Activated CD4-positive, CD25-positive, alpha-beta regulatory T cell treated with anti-CD3 and anti-CD28 coated beads, Interleukin-2, amount 50 U/mL, for 16 hours (primary cell): ENCODE data around the gene RAB18.
"Not testable (repeated sequence)": the region's sequence is repeated elsewhere in the genome, so short reads cannot be mapped to it uniquely, and the experiment has no call there.

Experiments
- DNase-seq: peaks from one replicate; pipeline ENCODE4 v3.0.0-alpha.2; 2020; ENCODE audit warnings: low read depth, low spot score

Gene RAB18

DNA sequence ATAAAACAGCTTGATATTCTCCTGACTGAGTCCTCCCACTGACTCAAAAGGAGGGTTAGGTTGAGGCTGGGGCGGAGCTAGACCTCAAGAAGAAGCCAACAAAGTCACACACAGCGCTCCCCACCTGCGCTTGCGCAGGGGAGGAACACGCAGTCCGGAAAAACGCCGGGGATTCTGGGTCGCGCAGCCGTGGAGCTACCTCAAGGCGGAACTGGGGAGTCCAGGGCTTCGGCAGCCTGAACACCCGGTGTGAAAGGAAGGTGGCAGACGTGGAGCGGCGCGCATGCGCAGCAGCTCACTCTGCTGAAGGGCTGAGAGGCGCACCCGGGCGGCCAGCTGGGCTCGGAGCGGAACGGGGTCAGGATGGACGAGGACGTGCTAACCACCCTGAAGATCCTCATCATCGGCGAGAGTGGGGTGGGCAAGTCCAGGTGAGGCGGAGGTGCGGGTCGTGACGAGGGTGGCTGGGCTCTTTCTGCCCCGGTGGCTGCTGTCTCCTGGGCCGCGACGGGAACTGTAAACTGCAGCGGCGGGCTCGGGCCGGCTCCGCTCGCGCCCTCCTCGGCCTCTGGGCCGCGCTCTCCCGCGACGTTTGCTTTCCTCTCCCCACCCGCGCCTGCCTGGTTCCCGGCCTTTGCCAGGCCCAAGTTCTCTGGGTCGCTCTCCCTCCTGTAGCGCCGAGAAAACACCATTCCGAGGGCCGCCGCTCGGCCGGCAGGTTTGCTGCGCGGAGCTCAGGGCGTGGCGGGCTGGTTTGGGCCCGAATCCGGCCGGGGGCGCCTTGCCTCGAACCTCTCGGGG is at the start of gene RAB18:
RAB18 (plus strand) TSS at position 298 of the 801 bp plus-strand sequence; CDS start at position 364, 66 bp downstream.
- DNase-seq = peak; percentile 98

DNA sequence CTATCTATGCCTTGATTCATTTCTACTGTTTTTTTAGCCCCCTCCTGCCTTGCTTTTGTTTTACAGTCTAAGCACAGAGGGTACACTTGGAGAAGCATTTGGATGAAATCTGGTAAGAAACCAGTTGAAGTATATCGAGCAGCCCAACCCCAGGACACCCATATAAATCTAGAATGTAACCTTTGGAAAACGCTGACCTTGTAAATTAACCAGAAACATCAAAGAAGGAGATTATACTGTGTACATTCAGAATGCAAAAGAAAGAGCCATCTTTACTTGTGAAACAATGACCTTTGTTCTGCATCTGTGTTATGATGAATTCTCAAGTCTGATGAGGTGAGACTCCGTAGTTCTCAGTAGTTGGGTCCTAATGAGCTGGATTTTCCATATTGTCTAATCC is 49.3 kb upstream of the RAB18 start:
- no peak for DNase-seq

DNA sequence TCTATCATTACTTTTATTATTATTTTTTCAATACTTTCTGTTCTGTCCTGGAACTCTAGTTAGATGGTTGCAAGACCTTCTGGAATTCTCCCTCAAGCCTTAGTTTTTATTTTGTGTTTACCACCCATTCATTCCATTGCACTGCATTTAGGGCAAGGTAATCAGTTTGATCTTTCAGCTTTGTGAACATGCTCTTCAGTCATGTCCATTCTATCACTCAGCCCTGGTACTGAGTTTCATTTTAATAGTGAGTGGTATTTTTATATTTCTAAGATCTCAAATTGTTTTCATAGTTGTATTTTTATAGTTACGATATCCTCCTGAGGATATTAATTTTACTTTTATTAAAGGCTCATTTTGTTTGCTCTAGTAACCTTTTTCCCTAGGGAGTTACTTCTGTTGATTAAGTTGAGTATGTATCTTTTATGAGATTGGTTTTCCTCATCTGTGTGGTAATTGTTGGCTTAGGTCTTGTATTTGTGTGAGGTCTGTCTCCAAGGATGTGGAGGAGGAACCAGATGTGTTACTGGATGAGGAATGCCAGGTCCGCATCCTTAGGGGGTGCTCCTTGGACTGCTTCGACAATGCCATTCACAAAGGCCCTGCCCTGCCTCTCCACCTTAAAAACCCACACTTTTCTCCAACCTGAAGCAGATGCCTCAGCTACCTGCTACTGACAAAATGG is 46.7 kb upstream of the RAB18 start:
- DNase-seq = no peak

DNA sequence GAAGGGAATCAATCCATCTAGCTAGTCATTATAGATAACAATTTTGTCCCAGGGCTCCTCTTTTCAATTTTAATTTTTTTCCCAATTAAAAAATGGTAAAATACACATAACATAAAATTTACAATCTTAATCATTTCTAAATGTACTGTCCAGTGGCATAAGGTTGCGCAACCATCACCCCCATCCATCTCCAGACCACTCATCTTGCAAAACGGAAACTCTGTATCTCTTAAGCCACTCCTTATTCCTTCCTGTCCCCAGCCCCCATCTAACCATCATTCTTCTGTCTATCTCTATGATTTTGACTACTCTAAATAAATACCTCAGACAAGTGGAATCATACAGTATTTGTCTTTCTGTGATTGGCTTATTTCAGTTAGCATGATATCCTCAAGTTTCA is 46.1 kb upstream of the RAB18 start:
- DNase-seq = no peak

DNA sequence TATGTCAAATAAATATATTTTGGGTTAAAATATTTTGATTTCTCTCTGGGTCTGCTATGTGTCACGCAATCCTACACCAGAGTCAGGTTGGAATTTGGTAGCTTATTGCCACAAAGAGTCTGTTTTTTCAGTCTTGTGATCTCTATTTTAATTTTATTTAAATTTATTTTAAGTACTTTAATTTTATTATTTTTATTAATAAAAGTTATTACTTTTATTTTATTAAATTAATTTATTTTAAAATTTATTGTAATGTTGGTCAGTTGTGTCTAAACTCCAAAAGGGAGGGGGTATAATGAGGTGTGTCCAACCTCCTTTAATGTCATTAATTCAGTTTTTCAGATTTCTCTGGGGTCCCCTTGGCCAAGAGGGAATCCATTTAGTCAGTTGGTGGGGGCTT is 42.8 kb upstream of the RAB18 start:
- DNase-seq = no peak

DNA sequence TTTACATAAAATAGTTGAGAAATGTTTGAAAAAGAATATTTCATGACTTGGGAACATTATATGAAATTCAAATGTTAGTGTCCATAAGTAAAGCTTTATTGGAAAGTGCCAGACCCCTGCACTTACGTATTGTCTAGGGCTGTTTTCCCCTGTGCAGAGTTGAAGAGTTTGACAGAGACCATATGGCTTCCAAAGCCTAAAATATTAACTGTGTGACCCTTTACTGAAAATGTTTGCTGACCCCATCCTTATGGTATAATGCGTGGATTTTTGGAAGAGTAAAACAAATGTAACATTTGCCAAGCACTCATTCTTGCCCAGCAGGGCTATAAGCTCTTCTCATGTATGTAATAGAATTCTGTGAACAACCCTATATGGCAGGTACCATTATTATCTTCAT is 40.1 kb upstream of the RAB18 start:
- no peak for DNase-seq

DNA sequence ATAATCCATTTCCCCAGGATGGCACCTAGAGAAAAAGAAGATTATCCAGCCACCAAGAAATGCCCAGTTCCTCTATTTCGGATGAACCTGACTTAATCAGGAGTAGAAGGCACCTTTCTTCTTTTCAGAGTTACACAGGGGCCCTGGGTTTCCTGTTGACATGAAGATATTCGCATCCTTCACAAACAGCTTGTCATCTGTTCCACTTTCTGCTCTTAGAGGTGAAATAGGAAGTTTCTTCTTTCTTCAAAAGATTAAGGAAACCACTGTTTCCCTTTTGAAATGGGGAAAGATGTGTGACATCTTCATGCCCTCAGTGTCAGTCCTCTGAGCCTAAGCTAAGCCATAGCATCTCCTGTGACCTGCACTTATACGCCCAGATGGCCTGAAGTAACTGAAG is 39.1 kb upstream of the RAB18 start:
- DNase-seq = no peak

DNA sequence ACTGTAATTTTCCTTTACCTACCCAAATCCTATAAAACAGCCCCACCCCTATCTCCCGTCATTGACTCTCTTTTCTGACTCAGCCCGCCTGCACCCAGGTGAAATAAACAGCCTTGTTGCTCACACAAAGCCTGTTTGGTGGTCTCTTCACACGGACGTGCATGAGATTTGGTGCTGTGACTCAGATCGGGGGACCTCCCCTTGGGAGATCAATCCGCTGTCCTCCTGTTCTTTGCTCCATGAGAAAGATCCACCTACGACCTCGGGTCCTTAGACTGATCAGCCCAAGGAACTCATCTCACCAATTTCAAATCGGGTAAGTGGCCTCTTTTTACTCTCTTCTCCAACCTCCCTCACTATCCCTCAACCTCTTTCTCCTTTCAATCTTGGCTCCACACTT is 38.5 kb upstream of the RAB18 start:
- not testable (repeated sequence) for DNase-seq

DNA sequence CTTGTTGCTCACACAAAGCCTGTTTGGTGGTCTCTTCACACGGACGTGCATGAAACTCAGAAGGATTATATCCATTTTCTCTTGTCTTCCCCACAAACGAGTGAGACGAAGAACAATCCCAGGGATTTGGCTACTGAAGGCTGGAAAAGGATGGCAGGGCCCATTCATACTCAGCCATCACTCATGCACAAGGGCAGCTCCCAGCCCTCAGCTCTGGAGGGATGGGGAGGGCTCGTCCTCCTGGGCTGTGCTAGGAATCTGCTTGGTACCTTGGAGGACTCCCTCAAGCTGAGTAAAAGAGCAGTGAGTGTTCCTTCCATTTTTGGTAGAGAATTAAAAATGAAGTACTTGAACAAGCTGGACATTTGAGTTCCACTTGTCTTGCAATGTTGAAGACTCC is 33.2 kb upstream of the RAB18 start:
- DNase-seq = no peak

DNA sequence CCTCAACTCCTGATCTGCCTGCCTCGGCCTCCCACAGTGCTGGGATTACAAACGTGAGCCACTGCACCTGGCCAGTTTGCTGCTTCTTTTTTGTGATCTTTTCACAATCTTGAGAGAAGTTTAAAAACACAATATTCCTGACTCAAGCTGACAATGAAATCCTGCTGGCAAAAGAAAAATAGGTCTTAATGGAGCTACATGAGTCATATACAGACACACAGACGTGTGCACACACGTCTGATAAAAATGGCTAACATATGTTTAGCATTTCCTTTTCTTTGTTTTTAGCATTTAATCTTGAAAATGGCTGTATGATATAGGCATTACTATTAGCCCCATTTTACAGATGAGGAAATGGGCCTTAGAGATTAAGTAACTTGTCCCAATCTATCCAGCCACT is 29.4 kb upstream of the RAB18 start:
- no peak for DNase-seq

DNA sequence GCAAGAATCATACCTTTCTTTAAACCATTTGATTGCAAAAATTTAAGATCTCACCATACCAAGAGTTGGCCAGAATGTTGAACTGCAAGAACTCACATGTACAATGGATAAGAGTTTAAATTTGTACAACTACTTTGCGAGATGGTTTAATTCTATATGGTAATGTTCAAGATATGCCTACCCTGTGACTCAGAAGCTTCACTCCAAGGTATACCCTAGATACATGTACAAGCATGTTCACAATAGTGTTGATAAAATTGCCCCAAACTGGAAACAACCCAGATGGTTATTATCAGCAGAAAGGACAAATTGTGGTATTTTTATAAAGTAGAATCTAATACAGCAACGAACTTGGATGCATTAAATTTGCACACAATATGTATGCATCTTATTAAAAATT is 25.1 kb upstream of the RAB18 start:
- DNase-seq = no peak

DNA sequence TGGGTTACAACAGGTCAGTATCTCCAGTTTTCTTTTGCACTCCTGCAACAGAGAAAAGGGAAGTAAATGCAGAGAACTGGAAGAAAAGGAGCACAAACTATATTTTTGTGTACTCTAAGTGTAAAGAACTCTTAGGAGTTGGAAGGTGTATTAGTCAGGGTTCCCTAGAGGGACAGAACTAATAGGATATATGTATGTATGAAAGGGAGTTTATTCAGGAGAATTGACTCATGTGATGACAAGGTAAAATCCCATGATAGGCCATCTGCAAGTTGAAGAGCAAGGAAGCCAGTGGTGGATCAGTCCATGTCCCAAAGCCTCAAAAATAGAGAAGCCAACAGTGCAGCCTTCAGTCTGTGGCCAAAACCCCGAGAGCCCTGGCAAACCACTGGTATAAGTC is 22.6 kb upstream of the RAB18 start:
- DNase-seq = no peak

DNA sequence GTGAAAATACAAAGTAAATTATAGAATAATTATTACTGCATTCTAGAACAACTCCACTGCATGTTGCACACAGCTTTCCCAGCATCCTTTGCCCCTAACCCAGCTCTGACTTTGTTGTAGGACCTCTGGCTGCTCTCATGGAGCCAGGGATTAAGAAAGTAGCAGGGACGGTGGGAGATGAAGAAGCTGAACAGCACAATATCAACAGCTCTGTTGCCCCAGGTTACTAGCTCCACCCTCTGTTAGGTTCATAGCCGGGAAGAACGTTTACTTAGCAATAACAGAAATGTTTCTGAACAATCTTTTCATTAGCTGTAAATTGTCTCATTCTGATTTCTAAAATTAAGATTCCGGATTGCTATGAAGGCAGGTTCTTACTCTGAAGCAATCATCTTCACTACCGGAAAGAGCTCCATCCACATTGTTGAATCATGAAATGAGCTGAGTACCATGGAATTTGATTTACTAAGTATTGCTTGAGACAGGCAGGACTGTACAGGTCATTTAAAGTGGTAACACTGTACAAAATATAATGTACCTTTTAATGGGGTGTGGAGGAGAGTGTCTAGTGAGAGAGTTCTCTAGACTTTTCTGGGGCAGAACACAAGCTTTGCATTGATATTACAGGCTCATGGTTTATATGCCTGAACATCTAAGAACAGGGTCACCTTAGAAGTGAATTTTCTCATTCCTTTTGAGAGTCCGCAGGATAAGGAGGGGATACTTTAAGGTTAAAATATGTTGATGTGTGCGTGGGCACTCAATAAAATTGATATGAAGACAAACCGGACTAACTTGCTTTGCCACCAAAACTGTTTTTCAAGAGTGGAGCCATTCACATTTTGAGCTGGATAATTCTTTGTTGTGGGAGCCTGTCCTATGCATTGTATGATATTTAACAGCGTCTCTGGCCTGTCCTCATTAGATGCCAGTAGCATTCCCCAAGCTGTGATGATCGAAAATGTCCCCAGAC is 20.8 kb upstream of the RAB18 start:
- DNase-seq = no peak

DNA sequence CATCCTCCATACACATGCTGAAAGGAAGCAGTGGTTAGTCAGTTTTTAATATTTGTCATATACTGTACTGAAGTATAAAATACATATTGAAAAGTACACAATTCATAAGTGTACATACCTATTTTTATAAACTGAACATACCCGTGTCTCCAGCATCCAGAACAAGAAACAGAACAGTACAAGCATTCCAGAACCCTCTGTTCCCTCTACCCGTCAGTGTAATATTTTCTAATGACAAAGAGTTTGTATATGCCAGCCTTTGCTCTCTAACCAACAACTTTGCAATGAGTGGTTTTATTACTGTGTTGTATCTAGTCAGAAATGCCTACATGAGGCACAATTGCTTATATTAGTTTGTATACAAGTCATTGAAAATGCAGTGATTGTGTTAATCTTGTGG is 18.7 kb upstream of the RAB18 start:
- DNase-seq = no peak

DNA sequence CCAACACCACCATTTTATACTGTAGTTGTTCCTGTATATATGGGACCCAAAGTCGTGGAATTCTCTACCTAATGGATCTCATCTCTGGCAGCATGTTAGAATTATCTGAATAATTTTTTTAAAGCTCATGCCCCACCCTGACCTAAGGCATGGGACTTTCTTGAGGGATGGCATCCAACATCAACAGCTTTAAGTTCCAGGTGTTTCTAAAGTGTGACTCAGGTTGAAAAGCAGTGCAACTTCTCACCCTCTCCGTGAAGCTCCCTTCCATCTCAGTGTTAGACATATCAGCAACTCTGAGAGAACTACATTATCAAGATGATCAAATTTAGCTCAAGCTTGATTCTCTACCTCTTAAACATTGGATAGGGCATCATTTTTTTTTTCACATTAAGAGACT is 18.1 kb upstream of the RAB18 start:
- DNase-seq = no peak

DNA sequence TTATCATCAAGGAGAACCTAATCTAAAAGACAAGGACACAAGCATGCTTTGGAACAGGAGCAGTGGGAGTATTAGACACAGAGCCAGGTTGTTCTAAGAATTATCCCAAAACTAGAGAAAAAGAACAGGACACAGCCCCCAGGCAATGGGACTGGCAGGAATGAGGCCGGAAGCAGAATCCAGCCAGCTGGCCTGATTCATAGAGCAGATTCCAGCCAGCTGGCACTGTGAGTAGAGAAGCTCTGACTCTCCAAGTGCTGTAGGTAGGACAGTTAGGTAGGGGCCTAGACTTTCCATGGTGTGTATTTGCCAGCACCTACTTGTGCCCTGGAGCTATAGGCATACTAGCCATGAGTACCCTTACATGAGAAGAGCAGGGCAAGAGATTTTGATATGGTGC is 13.3 kb upstream of the RAB18 start:
- DNase-seq = no peak

DNA sequence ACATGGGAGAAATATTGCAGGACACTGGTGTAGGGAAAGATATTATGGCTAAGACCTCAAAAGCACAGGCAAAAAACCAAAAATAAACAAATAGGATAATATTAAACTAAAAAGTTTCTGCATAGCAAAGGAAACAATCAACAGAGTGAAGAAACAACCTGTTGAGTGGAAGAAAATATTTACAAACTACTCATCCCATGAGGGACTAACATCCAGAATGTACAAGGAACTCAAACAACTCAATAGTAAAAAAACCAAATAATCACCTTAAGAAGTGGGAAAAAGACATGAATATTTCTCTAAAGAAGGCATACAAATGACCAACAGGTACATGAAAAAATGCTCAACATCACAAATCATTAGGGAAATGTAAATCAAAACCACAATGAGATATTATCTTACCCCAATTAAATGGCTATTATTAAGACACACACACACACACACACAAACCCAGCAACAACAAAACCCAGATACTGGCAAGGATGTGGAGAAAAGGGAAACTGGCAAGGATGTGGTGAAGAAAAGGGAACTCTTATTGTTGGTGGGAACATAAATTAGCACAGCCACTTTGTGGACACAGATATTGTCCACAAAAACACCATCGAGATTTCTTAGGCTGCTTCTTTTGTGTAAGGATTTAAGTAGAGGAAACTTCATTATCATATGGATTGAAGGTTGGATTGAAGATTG is 9.8 kb upstream of the RAB18 start:
- DNase-seq = no peak

DNA sequence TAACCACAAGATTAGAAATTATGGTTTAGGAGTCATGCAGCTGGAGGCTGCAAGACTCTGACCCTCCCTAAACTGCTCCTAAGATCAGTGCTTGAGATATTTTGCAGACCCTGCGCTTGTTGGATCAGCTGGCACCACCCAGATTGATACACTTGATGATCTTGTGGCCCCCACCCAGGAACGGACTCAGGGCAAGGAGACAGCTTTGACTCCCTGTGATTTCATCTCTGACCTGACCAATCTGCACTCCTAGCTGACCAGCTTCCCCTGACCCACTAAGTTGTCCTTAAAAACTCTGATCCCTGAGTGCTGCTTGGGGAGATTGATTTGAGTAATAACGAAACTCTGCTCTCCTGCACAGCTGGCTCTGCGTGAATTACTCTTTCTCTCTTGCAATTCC is 8.0 kb upstream of the RAB18 start:
- DNase-seq = no peak

DNA sequence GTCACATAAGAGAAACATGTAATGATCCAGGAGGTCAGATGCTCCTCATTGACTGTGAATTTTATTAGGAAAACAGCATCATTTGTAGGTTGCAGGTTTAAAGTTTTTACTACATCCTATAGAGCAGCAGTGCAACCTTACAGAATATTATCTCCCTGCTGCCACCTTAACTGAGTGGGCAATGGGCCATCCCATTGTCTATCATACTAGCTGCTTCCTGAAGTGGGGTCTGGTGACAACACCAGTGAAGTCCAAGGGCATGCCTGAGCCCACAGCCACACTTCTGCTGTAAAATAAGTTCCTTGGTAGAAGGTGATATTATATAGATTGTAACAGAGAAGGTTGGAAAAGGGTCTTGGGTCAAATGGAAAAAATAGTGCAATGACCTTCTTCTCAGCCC is 4.0 kb upstream of the RAB18 start:
- no peak for DNase-seq

DNA sequence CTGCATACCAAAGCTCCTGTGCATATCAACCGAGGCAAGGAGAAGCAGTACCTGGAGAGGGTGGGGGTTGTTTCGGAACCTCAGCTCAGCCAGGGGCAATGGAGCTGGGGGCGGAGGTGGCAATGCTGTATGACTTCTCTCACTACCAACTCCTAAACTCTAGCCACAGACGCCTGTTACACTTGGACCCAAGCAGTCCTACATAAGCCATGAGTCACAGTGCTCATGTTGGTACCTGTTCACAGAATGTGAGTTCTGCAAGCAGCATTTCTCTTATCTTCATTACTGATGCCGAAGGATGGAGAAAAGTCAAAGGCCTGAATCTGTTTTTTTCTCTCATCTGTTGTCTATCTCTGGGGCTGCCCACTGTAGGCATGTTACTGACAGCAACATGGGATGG is 3.2 kb upstream of the RAB18 start:
- no peak for DNase-seq

DNA sequence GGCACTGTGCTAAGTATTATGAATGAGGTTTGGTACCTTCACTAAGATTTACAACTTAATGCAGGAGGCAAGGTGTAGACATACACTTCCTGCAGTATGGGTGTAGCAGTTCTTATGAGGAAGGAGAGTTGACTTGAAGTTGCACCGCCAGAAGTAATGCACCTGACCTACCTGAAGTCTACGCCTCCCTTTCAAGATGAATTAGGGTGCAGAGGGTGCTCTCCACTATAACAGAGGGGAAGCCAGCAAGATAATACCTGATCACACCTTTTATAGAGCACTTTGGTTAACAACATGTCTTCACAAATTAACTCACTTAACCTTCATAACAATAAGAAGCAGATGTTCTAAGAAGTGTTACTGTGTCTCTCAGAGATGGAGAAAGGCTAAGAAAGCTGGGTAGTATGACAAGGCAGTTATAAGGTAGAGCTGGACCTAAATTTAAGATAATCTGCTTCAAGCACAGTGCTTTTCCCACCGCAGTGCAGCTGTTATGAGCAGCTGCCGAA is 552 bp upstream of the RAB18 start:
- no peak for DNase-seq
